HFF-Myc (cell line): Measurements from ENCODE around the gene POMT2.
A peak's percentile ranks its signal among the peaks of the same experiment; 100 is the strongest.
"Not testable (repeated sequence)": the region's sequence is repeated elsewhere in the genome, so short reads cannot be mapped to it uniquely, and the experiment has no call there.

Experiments
- DNase-seq: peaks from one replicate; pipeline ENCODE4 v3.0.0-alpha.2; 2011; ENCODE audit warnings: low read depth; ENCODE audit errors: extremely low read depth
- H3K4me3 ChIP-seq: replicated peaks from 2 replicates; pipeline ENCODE4 v1.5.1; 2011; ENCODE audit warnings: low read depth, mild to moderate bottlenecking, control low read depth, low read length
- TF ChIP-seq, protein P1 (sequence below): IDR thresholded peaks from 2 replicates; pipeline ENCODE4 v1.5.1; 2012; ENCODE audit warnings: mild to moderate bottlenecking, low read depth, low read length, control low read depth; ENCODE audit errors: missing control alignments

Gene POMT2

DNA sequence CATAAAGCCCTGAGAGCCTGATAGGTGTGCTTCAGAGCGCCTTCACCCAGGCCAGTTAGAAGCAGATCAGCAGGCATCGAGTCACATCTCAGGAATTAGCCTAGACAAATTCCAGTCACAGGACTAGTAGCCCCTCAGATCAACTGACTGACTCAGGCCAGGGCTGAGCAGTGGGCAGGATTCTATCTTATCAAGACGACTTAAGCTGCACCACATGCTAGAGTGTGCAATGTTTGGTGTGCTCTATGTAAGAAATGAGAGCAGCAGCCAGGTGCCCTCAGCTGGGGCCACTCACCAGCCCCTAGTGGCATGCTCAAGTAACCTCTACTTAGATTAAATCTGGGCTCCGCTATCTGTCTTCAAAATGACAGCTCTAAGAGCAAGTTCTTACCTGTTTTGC, 30.0 kb downstream of the POMT2 start:
- TF ChIP-seq, protein P1, sequence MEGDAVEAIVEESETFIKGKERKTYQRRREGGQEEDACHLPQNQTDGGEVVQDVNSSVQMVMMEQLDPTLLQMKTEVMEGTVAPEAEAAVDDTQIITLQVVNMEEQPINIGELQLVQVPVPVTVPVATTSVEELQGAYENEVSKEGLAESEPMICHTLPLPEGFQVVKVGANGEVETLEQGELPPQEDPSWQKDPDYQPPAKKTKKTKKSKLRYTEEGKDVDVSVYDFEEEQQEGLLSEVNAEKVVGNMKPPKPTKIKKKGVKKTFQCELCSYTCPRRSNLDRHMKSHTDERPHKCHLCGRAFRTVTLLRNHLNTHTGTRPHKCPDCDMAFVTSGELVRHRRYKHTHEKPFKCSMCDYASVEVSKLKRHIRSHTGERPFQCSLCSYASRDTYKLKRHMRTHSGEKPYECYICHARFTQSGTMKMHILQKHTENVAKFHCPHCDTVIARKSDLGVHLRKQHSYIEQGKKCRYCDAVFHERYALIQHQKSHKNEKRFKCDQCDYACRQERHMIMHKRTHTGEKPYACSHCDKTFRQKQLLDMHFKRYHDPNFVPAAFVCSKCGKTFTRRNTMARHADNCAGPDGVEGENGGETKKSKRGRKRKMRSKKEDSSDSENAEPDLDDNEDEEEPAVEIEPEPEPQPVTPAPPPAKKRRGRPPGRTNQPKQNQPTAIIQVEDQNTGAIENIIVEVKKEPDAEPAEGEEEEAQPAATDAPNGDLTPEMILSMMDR, result peak; percentile 5
- no peak for DNase-seq
- H3K4me3 ChIP-seq, result no peak overlapping the region

DNA sequence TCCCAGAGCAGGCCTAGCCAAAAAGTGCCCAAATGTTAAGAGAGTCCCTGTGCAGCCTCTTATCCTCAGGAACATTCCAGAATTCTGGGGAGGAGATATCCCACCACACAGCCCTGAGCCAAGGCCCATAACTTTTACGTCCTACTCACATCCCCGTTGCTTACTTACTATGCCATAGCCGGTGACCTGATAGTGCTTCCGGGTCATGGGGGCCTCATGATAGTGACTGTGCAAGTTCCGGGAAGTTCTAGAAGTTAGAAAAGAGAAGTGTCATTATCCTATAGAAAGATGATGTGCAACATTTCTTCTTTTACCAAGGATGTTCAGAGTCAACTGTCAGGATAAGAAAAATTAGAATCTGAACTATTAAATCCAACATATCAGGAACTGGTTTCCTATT, 34.1 kb downstream of the POMT2 start:
- H3K4me3 ChIP-seq, result no peak overlapping the region
- TF ChIP-seq, protein P1, result no peak
- DNase-seq, result no peak

DNA sequence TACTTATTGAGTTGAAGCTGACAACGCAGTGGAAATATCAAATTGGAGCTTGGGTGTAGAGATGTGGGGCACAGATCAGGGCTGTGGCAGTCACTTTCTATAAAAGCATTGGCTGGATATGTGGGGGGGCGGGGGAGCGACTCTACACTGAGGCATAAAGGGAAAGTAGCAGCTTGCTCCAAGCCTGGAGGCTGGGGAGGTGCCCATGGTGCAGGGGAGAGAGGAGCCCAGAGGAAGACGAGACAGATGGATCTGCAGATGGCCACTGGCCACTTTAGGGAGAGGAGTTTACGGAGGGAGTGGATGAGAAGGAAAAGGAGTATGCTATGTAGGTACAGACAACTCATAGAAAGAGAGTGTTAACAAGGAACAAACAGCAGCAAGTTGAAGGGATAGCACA, 36.2 kb downstream of the POMT2 start:
- H3K4me3 ChIP-seq, result no peak overlapping the region
- DNase-seq, result no peak
- TF ChIP-seq, protein P1, result no peak

- no peak overlapping the region for H3K4me3 ChIP-seq
- TF ChIP-seq, protein P1, result no peak
- no peak for DNase-seq
Observed at GRCh38 chr14:77284066-77284465, 36.6 kb downstream of the POMT2 start.

- TF ChIP-seq, protein P1, result no peak
- no peak for DNase-seq
- no peak overlapping the region for H3K4me3 ChIP-seq
Observed at GRCh38 chr14:77281852-77282410, 38.8 kb downstream of the POMT2 start.

DNA sequence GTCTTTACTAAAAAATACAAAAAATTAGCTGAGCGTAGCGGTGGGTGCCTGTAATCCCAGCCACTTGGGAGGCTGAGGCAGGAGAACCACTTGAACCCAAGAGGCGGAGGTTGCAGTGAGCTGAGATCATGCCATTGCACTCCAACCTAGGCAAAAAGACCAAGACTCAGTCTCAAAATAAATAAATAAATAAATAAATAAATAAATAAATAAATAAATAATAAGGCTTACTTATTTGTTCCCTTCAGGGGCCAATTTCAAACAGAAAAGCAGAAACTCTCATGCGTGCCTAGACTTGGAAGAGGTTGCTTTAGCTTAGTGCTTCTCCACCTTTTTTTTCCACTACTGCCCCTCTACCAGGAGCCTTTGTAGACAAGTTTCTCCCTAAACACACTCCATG, 39.8 kb downstream of the POMT2 start:
- not testable (repeated sequence) for DNase-seq, H3K4me3 ChIP-seq

DNA sequence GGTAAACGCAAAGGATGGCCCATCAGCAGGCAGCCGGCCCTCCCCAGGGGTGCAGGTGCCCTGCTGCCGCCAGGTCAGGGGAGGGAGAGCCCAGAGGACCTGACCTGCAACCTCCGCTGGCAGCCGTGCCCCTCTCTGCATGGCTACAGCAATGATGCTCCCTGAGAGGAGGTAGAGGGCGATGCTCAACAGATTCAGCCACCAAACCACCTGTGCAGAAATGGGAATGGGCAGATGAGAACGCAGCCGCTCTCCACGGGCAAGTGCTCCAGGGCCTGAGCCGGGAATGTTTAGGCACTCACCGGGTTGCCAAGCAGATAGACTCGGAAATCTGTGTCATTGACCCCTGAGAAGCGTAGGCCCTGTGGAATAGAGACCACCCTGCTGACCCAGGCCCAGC, 41.0 kb downstream of the POMT2 start:
- no peak overlapping the region for H3K4me3 ChIP-seq
- TF ChIP-seq, protein P1, result no peak
- no peak for DNase-seq
